ENCODE results near the gene PPM1L. TPM values are rescaled to one million over a fixed set of nuclear protein-coding genes. Genes with fewer than 3 reads are reported as not detected.

The PPM1L gene
- total and polyA plus RNA-seq, 2 donors (not counting 1 experiment from before 2014, with no cell fraction given), result 1.1 to 12.0 TPM

GRCh38 chr3:160809453-160809852 is 53.4 kb downstream of the PPM1L start:
- H3K27ac Mint-ChIP-seq, result no peak overlapping the region
- TF ChIP-seq CTCF (IDR thresholded peaks at IDR 0.05) (no peak), EZH2 (IDR thresholded peaks at IDR 0.05; ENCODE audit: borderline replicate concordance, insufficient read depth, low read depth, low read length, poor library complexity, severe bottlenecking) (no peak)

GRCh38 chr3:160810362-160811236 is 54.6 kb downstream of the PPM1L start:
- TF ChIP-seq CTCF (IDR thresholded peaks at IDR 0.05) (no peak), EZH2 (IDR thresholded peaks at IDR 0.05; ENCODE audit: borderline replicate concordance, insufficient read depth, low read depth, low read length, poor library complexity, severe bottlenecking) (no peak)
- H3K27me3 ChIP-seq (replicated peaks in 1 of 4; ENCODE audit: control extremely low read depth in 1 of 4, control insufficient read depth in 3 of 4, insufficient read depth in 4 of 4, low read length in 3 of 4), result no peaks in the 10 kb centered on the region
- no peaks in the 10 kb centered on the region for H3K4me1 ChIP-seq (ENCODE audit: control insufficient read depth in 2 of 2, insufficient read depth in 2 of 2, low read length in 2 of 2)
- ATAC-seq (ENCODE audit: low read depth) (no peak), DNase-seq (no peak)
- H3K79me2 ChIP-seq (ENCODE audit: control insufficient read depth, insufficient read depth, low read length), result no peaks in the 10 kb centered on the region
- H3K9me3 ChIP-seq (ENCODE audit: control extremely low read depth in 1 of 3, control insufficient read depth in 2 of 3, insufficient read depth in 1 of 3, low read length in 2 of 3), result no peaks in the 10 kb centered on the region
- Mint-ChIP-seq H3K4me1 (no peaks in the 10 kb centered on the region), H3K27me3 (peaks cover 8% of the 10 kb centered on the region), H3K9me3 (ENCODE audit: insufficient read depth) (no peaks in the 10 kb centered on the region), H3K27ac (no peak overlapping the region), H3K4me3 (no peak overlapping the region)
- H3K4me2 ChIP-seq (replicated peaks; ENCODE audit: low read depth, low read length, poor library complexity, severe bottlenecking), result no peak overlapping the region
- intact Hi-C loops (cut with micrococcal nuclease), result no loop called here
- 100% methylated on average over 1 of the region's 4 CpGs for WGBS (ENCODE audit: insufficient coverage)
- ChIA-PET POLR2A (no interaction called here), CTCF (no interaction called here)
- H2AFZ ChIP-seq (ENCODE audit: insufficient read depth, low read depth, low read length, poor library complexity, severe bottlenecking), result no peak overlapping the region
- H3K9ac ChIP-seq (ENCODE audit: low read length), result no peak overlapping the region
- H3K27ac ChIP-seq (ENCODE audit: low read length in 2 of 2), result no peak overlapping the region
- H3K36me3 ChIP-seq (replicated peaks in 1 of 2; ENCODE audit: control extremely low read depth in 1 of 2, control insufficient read depth in 1 of 2, extremely low read depth in 1 of 2, insufficient read depth in 2 of 2, low read length in 1 of 2), result no peaks in the 10 kb centered on the region
- no peaks in the 10 kb centered on the region for H4K20me1 ChIP-seq (ENCODE audit: control insufficient read depth, insufficient read depth, low read length, poor library complexity, severe bottlenecking)
- no peak overlapping the region for H3K4me3 ChIP-seq (ENCODE audit: control extremely low read depth in 1 of 5, extremely low read depth in 1 of 5, insufficient read depth in 1 of 5, low read depth in 2 of 5, low read length in 4 of 5)

More at GRCh38 chr3:160809453-160809852, 53.4 kb downstream of the PPM1L start:
- no CpG with 5 or more reads among the region's 2 CpGs for WGBS (ENCODE audit: insufficient coverage)
- Histone ChIP-seq H3K36me3 (replicated peaks in 1 of 2; ENCODE audit: control extremely low read depth in 1 of 2, control insufficient read depth in 1 of 2, extremely low read depth in 1 of 2, insufficient read depth in 2 of 2, low read length in 1 of 2) (no peaks in the 10 kb centered on the region), H3K79me2 (ENCODE audit: control insufficient read depth, insufficient read depth, low read length) (no peaks in the 10 kb centered on the region), H3K9me3 (ENCODE audit: control extremely low read depth in 1 of 3, control insufficient read depth in 2 of 3, insufficient read depth in 1 of 3, low read length in 2 of 3) (no peaks in the 10 kb centered on the region), H3K4me2 (replicated peaks; ENCODE audit: low read depth, low read length, poor library complexity, severe bottlenecking) (no peak overlapping the region), H3K4me3 (ENCODE audit: control extremely low read depth in 1 of 5, extremely low read depth in 1 of 5, insufficient read depth in 1 of 5, low read depth in 2 of 5, low read length in 4 of 5) (no peak overlapping the region), H3K27me3 (replicated peaks in 1 of 4; ENCODE audit: control extremely low read depth in 1 of 4, control insufficient read depth in 3 of 4, insufficient read depth in 4 of 4, low read length in 3 of 4) (no peaks in the 10 kb centered on the region), H3K27ac (ENCODE audit: low read length in 2 of 2) (no peak overlapping the region), H2AFZ (ENCODE audit: insufficient read depth, low read depth, low read length, poor library complexity, severe bottlenecking) (no peak overlapping the region), H3K9ac (ENCODE audit: low read length) (no peak overlapping the region), H3K4me1 (ENCODE audit: control insufficient read depth in 2 of 2, insufficient read depth in 2 of 2, low read length in 2 of 2) (no peaks in the 10 kb centered on the region), H4K20me1 (ENCODE audit: control insufficient read depth, insufficient read depth, low read length, poor library complexity, severe bottlenecking) (no peaks in the 10 kb centered on the region)
- POLR2A ChIA-PET, result no interaction called here
- DNase-seq (no peak), ATAC-seq (ENCODE audit: low read depth) (no peak)
- no peaks in the 10 kb centered on the region for H3K4me1 Mint-ChIP-seq
- no peaks in the 10 kb centered on the region for H3K9me3 Mint-ChIP-seq (ENCODE audit: insufficient read depth)
- CTCF ChIA-PET, result no interaction called here
- intact Hi-C loops (cut with micrococcal nuclease), result no loop called here
- peaks cover 8% of the 10 kb centered on the region for H3K27me3 Mint-ChIP-seq
- H3K4me3 Mint-ChIP-seq, result no peak overlapping the region

Measured in B cell (primary cell).